Mucosa of stomach (tissue), 1 donor: ENCODE data around the gene PPP1R12B.
"Not testable (repeated sequence)": the region's sequence is repeated elsewhere in the genome, so short reads cannot be mapped to it uniquely, and the experiment has no call there.

Experiments used
- H3K27me3 ChIP-seq: one replicate; pipeline ENCODE4 v1.7.0; 2013; ENCODE audit warnings: mild to moderate bottlenecking, low read length; ENCODE audit not compliant: control insufficient read depth, insufficient read depth
- H3K36me3 ChIP-seq: one replicate; pipeline ENCODE4 v1.7.0; 2013; ENCODE audit warnings: low read length; ENCODE audit not compliant: control insufficient read depth, insufficient read depth
- H3K4me1 ChIP-seq: one replicate; pipeline ENCODE4 v1.7.0; 2013; ENCODE audit warnings: mild to moderate bottlenecking, low read length; ENCODE audit not compliant: control insufficient read depth, insufficient read depth
- H3K4me3 ChIP-seq: one replicate; pipeline ENCODE4 v1.7.0; 2013; ENCODE audit warnings: low read length
- H3K9ac ChIP-seq: one replicate; pipeline ENCODE4 v1.7.0; 2013; ENCODE audit warnings: mild to moderate bottlenecking, low read length, moderate library complexity
- H3K9me3 ChIP-seq: one replicate; pipeline ENCODE4 v1.7.0; 2013; ENCODE audit warnings: mild to moderate bottlenecking, low read length, moderate library complexity; ENCODE audit not compliant: control insufficient read depth
- donor health status: Pancreatic carcinoma.

PPP1R12B gene

DNA sequence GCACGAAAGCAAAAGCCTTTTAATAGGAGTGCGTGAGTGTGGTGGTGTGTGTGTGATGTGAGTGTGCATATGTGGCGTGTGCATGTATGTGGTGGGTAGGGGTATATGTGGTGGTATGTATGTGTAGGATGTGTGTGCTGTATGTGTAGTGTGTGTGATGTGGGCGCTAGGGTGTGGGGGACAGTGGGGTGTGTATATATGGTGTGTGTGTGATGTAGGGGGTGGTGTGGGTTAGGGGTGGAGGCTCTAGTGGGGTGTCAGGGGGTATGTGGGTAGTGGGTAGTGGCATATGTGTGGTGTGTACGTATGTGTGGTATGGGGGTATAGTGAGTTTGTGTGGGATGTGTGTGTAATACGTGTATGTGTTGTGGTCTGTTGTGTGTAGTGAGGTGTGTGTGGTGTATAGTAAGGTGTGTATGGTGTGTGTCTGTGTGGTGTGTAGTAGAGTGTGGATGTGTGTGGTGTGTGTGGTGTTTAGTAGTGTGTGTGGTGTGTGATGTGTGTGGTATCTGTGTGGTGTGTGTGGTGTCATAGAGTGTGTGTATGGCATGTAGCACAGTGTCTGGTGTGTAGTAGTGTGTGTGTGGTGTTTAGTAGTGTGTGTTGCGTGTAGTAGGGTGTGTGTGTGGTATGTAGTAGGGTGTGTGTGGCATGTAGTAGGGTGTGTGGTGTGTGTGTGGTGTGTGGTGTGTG lies 275.7 kb downstream of the PPP1R12B start:
- Histone ChIP-seq H3K4me3 (no peak overlapping the region), H3K36me3 (no peaks in the 10 kb centered on the region), H3K9me3 (no peaks in the 10 kb centered on the region), H3K27me3 (peaks cover 6% of the 10 kb centered on the region), H3K4me1 (peaks cover 11% of the 10 kb centered on the region), H3K9ac (no peak overlapping the region)

GRCh38 chr1:202624781-202625108 lies 276.2 kb downstream of the PPP1R12B start:
- H3K27me3 ChIP-seq = peaks cover 6% of the 10 kb centered on the region
- peaks cover 6% of the 10 kb centered on the region for H3K4me1 ChIP-seq
- H3K4me3 ChIP-seq = no peak overlapping the region
- no peaks in the 10 kb centered on the region for H3K9me3 ChIP-seq
- H3K36me3 ChIP-seq = no peaks in the 10 kb centered on the region
- no peak overlapping the region for H3K9ac ChIP-seq

GRCh38 chr1:202625416-202626360 lies 277.2 kb downstream of the PPP1R12B start:
- Histone ChIP-seq H3K9ac (no peak overlapping the region), H3K4me3 (no peak overlapping the region), H3K4me1 (peaks cover 4% of the 10 kb centered on the region)

GRCh38 chr1:202627036-202627435 lies 278.5 kb downstream of the PPP1R12B start:
- not testable (repeated sequence) for H3K36me3 ChIP-seq, H3K9me3 ChIP-seq, H3K4me1 ChIP-seq, H3K9ac ChIP-seq, H3K4me3 ChIP-seq
- H3K27me3 ChIP-seq = peaks cover 18% of the 10 kb centered on the region

More at GRCh38 chr1:202625416-202626360, 277.2 kb downstream of the PPP1R12B start:
- Histone ChIP-seq H3K9me3 (no peaks in the 10 kb centered on the region), H3K36me3 (no peaks in the 10 kb centered on the region), H3K27me3 (peaks cover 11% of the 10 kb centered on the region)

DNA sequence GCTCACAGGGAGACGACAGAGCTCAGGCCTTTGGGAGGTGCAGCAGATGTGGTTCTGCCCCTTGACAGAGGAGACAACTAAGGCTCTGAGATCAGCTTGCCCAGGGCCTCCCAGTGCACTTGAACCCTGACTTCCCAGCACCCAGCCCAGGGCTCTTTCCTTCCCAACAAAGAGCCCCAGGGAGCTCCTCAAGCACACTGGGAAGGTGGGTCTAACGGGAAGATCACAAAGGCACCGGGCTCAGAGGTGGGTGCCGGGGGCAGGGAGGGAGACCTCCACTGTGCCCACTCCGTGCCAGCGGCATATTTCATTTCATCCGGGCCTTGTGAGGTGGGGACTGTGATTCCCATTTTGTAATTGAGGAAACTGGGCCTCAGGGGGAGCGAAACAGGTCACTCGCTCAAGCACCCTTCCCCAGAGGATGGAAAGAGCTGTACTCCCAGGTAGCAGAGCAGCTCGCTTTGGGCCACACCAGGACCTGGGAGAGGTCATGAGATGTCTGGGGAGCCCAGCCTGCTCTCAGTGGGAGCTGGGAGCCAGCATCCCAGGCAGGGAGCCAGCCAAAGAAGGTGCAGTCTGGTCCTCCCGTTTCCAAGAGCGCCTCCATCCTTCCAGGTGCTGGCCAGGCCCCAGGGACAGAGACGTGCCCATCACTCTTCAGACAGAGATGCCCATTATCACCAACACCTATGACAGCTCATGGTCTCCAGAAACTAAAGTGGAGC lies 279.5 kb downstream of the PPP1R12B start:
- H3K4me1 ChIP-seq = peaks cover 4% of the 10 kb centered on the region
- H3K9ac ChIP-seq = no peak overlapping the region
- no peak overlapping the region for H3K4me3 ChIP-seq
- H3K36me3 ChIP-seq = no peaks in the 10 kb centered on the region
- H3K27me3 ChIP-seq = peaks cover 18% of the 10 kb centered on the region
- H3K9me3 ChIP-seq = no peaks in the 10 kb centered on the region

DNA sequence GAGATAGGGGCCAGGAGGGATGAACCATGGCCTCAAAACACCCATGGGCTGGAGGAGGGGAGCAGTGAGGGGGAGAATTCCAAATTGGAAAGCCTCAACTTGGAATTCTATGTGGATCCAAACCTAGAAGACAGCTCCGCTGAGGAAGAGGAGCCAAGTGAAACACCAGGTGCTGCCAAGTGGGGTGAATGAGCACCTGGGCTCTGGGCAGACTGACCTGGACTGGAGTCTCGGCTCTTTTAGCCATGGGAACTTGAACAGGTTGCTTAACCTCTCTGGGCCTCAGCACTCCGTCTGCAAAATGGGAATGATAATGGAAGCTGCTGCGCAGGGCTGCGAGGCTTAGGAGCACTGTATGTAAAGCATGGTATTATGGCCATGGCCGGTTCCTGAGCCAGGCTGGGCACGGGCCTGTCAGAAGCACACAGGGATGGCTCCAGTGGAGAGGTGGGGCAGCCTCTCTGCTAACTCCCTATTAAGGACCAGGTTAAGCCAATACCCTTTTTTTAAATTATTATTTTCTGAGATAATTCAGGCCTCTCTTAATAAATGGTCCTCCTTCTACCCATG lies 280.2 kb downstream of the PPP1R12B start:
- Histone ChIP-seq H3K9ac (no peak overlapping the region), H3K4me3 (no peak overlapping the region), H3K4me1 (peaks cover 4% of the 10 kb centered on the region), H3K27me3 (peaks cover 18% of the 10 kb centered on the region), H3K36me3 (no peaks in the 10 kb centered on the region), H3K9me3 (no peaks in the 10 kb centered on the region)

DNA sequence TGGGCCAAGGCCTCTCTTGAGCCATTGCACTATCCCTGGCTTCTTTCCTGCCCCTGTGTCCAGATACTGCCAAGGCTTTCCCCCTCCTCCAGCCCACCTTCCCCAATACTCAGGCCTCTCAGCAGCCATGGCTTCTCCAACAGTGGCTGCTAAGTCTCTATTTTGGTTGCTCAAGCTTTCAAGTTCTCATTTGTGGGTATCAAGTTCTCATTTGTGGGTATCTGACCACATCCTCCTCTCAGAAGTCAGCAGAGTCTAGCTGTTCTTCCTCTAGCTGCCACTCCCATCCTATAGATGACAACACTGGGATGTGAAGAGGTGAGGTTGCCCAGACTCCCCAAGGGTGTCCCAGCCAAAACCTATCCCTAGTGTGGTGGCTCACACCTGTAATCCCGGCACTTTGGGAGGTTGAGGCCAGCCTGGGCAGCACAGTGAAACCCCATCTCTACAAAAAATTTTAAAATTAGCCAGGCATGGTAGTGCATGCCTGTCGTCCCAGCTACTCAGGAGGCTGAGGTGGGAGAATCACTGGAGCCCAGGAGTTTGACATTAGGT lies 280.8 kb downstream of the PPP1R12B start:
- H3K36me3 ChIP-seq, H3K9ac ChIP-seq, H3K4me1 ChIP-seq, H3K9me3 ChIP-seq, H3K4me3 ChIP-seq: not testable (repeated sequence)
- H3K27me3 ChIP-seq = peaks cover 18% of the 10 kb centered on the region

GRCh38 chr1:202630096-202630495 lies 281.6 kb downstream of the PPP1R12B start:
- not testable (repeated sequence) for H3K4me1 ChIP-seq, H3K4me3 ChIP-seq, H3K9me3 ChIP-seq, H3K36me3 ChIP-seq, H3K9ac ChIP-seq
- H3K27me3 ChIP-seq = peaks cover 18% of the 10 kb centered on the region

GRCh38 chr1:202630541-202630940 lies 282.0 kb downstream of the PPP1R12B start:
- Histone ChIP-seq H3K27me3 (peaks cover 18% of the 10 kb centered on the region), H3K4me1 (peaks cover 4% of the 10 kb centered on the region), H3K4me3 (no peak overlapping the region), H3K9me3 (no peaks in the 10 kb centered on the region), H3K9ac (no peak overlapping the region), H3K36me3 (no peaks in the 10 kb centered on the region)

DNA sequence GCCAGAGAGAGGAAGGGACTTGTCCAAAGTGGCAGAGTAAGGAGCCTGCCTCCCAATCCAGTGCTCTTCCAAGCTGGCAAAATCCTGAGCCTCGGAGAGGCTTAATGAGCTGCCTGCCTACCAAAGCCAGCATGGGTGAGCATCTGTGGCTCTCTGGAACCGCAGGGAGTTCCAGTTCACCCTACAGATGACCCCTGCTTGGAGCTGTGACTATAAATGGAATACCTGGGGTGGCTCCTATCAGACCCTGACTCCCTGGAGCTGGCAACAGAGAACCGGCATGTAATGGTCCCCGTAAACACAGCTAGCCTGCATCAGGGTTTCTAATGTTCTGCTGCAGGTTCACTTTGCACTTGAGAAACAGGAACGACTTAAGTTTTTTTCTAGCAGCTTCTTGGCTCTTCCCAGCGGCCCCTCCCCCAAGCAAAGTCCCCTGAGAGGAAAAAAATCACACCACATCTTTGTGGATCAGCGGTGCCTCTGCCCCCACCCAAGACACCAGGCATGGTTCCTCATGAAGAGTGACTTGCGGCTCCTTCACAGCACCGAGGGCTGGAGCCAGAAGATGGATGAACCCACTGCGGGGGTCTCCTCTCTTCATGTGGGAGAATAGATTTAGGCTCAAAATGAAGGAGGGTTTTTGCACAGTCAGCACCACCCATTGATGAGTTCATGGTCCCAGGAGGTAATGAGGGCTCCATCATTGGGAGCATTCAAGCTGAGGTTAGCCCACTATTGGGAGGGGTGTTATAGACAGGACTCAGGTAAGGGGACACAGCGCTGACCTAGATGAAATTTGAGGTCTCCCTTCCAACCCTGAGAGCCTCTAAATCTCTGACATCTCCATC lies 282.8 kb downstream of the PPP1R12B start:
- Histone ChIP-seq H3K4me3 (no peak overlapping the region), H3K27me3 (peaks cover 21% of the 10 kb centered on the region), H3K9ac (no peak overlapping the region), H3K9me3 (no peaks in the 10 kb centered on the region), H3K36me3 (no peaks in the 10 kb centered on the region), H3K4me1 (no peaks in the 10 kb centered on the region)

GRCh38 chr1:202632241-202632640 lies 283.7 kb downstream of the PPP1R12B start:
- H3K9ac ChIP-seq = no peak overlapping the region
- H3K9me3 ChIP-seq = no peaks in the 10 kb centered on the region
- no peaks in the 10 kb centered on the region for H3K4me1 ChIP-seq
- no peak overlapping the region for H3K4me3 ChIP-seq
- H3K27me3 ChIP-seq = peaks cover 17% of the 10 kb centered on the region
- H3K36me3 ChIP-seq = no peaks in the 10 kb centered on the region
